Measurements from ENCODE around the gene FBLN1. TPM values are rescaled to one million over a fixed set of nuclear protein-coding genes. Genes with fewer than 3 reads are reported as not detected.

FBLN1 gene
- total RNA-seq, 1 donor from 2014 or later = 624 TPM

- no peak for DNase-seq (ENCODE audit: low spot score)
- intact Hi-C loops (cut with DNase I) = no loop called here
- ATAC-seq = no peak
Measured at GRCh38 chr22:45638197-45638596, 135.5 kb downstream of the FBLN1 start.

- DNase-seq (ENCODE audit: low spot score) = peak; percentile 71
- ATAC-seq = peak; percentile 90
- intact Hi-C loops (cut with DNase I) = no loop called here
Measured at GRCh38 chr22:45638834-45639746, 136.4 kb downstream of the FBLN1 start.

- ATAC-seq (no peak), DNase-seq (ENCODE audit: low spot score) (no peak)
- intact Hi-C loops (cut with DNase I) = no loop called here
Measured at GRCh38 chr22:45639747-45640102, 137.0 kb downstream of the FBLN1 start.

- DNase-seq (ENCODE audit: low spot score) = no peak
- intact Hi-C loops (cut with DNase I) = no loop called here
- ATAC-seq = no peak
Measured at GRCh38 chr22:45640291-45640940, 137.7 kb downstream of the FBLN1 start.

GRCh38 chr22:45640941-45641621 is 138.4 kb downstream of the FBLN1 start:
- intact Hi-C loops (cut with DNase I) = no loop called here
- ATAC-seq (no peak), DNase-seq (ENCODE audit: low spot score) (no peak)

- no peak for ATAC-seq
Measured at GRCh38 chr22:45642986-45643385, 140.3 kb downstream of the FBLN1 start.

GRCh38 chr22:45644714-45645113 is 142.0 kb downstream of the FBLN1 start:
- no peak for ATAC-seq
- no peak for DNase-seq (ENCODE audit: low spot score)
- intact Hi-C loops (cut with DNase I) = loop anchor here (5.0 kb wide), 2 partner anchors 223 to 328 kb away; no protein-coding TSS in a partner anchor

More at GRCh38 chr22:45642986-45643385, 140.3 kb downstream of the FBLN1 start:
- intact Hi-C loops (cut with DNase I) = no loop called here
- no peak for DNase-seq (ENCODE audit: low spot score)

GRCh38 chr22:45645150-45645525 is 142.5 kb downstream of the FBLN1 start:
- intact Hi-C loops (cut with DNase I) = loop anchor here (5.0 kb wide), 2 partner anchors 222 to 327 kb away; no protein-coding TSS in a partner anchor
- DNase-seq (ENCODE audit: low spot score) = no peak
- peak; percentile 5 for ATAC-seq

- ATAC-seq = peak; percentile 89
- DNase-seq (ENCODE audit: low spot score) = peak; percentile 83
- intact Hi-C loops (cut with DNase I) = loop anchor here (5.0 kb wide), 2 partner anchors 222 to 327 kb away; no protein-coding TSS in a partner anchor
Measured at GRCh38 chr22:45645526-45646414, 143.1 kb downstream of the FBLN1 start.

- intact Hi-C loops (cut with DNase I) = loop anchor here (5.0 kb wide), 2 partner anchors 220 to 325 kb away; no protein-coding TSS in a partner anchor
- ATAC-seq (no peak), DNase-seq (ENCODE audit: low spot score) (no peak)
Measured at GRCh38 chr22:45647532-45648225, 145.0 kb downstream of the FBLN1 start.

- intact Hi-C loops (cut with DNase I) = loop anchor here (5.0 kb wide), 2 partner anchors 219 to 324 kb away; no protein-coding TSS in a partner anchor
- DNase-seq (ENCODE audit: low spot score) = no peak
- no peak for ATAC-seq
Measured at GRCh38 chr22:45648301-45649117, 145.8 kb downstream of the FBLN1 start.

GRCh38 chr22:45649809-45650208 is 147.1 kb downstream of the FBLN1 start:
- ATAC-seq = no peak
- no peak for DNase-seq (ENCODE audit: low spot score)
- intact Hi-C loops (cut with DNase I) = loop anchor here (5.0 kb wide), 2 partner anchors 217 to 322 kb away; no protein-coding TSS in a partner anchor

GRCh38 chr22:45650721-45651120 is 148.0 kb downstream of the FBLN1 start:
- intact Hi-C loops (cut with DNase I) = no loop called here
- DNase-seq (ENCODE audit: low spot score) (no peak), ATAC-seq (no peak)
